NCI-H128 (cell line): ENCODE measurements around the gene CGNL1.

Experiments used
- DNase-seq: peaks from one replicate; lab custom pipeline; 2025; ENCODE audit not compliant: unreplicated experiment; lab: John Stamatoyannopoulos, UW

CGNL1 gene

DNA sequence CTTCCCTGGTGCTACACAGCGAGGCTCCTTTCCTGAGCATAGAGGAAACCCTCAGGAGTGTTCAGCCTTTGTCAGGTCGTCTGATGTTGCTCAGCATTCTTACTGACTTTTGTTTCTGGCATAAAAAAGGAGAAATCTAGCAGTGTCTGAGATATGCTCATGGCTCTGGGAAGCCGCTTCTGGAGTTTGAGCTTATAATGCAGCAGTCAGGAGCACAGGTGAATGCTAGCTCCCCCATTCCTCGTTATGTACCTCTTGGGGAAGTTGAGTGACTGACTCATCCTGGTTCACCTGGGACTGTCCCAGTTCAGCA, 166.2 kb downstream of the CGNL1 start:
- DNase-seq: no peak

DNA sequence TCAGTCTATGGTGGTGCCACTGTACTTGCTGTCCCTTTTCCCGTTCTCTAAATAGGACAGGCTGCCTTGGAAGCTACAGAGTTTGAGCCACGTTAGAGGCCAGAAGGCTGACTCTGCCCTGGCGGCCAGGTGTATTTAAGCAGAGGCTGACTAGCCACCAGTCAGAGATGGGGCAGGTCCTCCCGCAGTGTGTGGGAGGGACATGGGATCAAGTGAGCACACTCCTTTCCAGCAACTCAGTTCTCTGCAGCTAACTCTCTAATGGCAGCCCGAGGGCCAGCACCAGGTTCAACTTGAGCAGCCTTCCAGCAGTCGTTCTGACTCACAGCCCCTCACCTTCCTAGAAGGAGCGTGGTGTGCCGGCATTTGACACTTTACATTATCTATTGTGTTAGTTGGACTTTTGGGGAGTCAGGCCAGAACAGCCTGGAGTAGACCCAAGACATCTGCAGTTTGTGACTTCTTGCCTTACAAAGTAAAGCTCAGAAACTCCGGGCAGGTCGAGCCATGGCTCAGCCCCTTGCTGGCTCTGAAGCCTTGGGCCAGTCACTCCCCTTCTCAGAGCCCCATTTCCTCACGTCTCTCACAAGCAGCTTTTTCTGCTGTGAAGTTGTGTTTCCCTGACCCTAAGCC, 168.7 kb downstream of the CGNL1 start:
- DNase-seq: no peak

DNA sequence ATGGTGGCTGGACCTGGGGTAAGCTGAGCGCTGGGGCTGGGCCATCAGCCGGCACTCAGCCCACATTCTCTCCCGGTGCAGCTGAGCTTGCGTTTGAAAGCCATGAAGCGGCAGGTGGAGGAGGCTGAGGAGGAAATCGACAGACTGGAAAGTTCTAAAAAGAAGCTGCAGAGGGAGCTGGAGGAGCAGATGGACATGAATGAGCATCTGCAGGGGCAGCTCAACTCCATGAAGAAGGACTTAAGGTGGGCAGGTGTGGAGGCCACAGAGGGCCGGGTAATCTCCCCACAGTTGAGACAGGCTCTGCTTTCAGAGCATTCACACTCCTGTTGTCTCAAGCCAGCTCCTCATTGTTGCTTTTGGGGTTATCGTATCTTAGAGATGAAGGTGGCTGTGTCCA, 169.7 kb downstream of the CGNL1 start:
- DNase-seq: no peak

DNA sequence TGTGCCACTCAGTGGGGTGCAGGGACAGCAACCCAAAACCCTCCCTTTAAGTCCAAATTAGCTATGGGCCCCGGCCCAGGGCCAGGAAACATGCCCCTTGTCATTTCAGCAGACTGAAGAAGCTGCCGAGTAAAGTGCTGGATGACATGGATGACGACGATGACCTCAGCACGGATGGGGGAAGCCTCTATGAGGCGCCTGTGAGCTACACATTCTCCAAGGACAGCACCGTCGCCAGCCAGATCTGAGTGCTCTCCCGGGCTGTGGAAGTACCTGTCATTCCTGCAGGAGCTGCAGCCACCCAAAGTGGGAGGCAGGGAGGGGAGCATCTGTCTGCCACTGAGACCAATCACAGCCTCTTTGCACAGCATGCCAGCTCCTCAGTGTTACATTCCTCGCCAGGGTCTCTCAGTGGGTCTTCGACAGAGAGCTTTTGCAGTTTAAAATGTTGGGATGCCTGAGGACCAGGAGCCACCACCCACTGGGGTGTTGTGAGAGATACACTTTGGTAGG, 171.0 kb downstream of the CGNL1 start:
- DNase-seq: no peak

DNA sequence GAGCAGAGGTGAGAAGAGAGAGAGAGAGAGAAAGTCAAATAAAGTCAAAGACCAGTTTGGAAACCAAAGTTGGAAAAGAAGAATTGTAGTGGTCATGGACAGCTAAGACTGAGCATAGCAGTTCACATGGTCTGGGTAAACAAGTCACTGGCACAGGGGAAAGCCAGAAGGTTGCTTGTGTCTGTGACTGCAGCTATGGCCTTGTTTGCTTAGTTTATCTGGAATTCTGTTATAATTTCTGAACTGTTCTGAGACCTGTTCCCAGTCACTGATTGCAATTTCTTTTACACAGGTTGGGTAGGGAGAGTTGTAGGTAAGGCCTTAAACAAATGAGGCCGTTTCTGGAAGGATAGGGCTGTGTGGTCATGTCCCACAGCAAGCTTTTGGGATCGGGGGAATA, 172.0 kb downstream of the CGNL1 start:
- no peak for DNase-seq

DNA sequence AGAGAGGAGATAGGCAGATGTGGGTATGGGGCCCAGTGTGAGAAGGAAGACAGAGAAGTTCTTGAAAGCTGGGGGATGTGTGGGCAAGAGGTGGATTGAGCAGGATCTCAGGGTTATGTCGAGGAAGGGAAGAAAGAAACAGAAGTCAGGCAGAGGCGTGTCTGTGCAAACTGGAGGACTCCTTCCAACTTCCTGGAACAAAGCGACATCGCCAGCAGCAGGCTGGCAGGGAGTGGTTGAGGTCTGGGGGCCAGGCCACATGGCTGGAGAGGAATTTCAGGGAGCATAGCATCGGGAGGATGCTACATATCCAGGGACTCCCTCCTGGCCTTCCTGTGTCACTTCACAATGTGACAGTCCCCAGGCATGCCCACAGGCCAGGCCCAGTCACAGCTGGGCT, 172.5 kb downstream of the CGNL1 start:
- no peak for DNase-seq

DNA sequence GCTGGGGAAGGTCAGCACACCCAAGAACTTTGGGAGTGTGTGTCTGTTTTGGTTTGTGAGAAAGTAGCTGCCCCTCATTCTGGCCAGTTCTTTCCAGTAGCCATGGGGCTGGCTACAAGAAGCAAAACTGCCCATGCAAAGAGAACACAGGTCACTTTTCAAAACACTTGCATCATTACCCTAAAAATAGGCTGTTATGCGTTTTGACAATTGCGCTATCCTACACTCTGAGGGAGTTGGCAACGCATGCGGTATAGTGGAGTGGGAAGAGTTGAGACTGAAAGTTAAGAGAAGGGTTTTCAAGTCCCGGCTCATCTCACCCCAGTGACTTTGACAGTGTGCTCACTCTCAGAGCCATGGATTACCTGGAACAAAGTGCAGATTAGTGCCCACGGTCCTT, 173.6 kb downstream of the CGNL1 start:
- DNase-seq: no peak

DNA sequence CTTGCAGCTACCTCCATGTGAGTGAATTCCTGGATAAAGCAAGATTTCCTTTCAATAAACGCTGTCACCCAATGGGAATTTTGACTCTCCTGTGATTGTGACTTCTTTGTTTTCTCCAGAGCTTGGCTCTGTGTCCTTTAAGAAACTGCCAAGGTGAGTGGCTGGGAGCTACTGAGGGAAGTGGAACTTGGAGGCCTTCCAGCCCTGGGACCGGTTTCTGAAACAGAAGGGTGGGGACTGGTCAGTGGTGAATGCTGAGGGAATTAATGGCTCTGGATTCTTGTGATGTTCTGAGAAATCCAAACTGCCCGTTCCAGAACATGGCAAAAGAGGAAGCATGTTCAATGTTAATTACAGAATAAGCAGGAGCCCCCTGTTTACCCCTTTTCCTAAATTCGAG, 174.3 kb downstream of the CGNL1 start:
- no peak for DNase-seq

DNA sequence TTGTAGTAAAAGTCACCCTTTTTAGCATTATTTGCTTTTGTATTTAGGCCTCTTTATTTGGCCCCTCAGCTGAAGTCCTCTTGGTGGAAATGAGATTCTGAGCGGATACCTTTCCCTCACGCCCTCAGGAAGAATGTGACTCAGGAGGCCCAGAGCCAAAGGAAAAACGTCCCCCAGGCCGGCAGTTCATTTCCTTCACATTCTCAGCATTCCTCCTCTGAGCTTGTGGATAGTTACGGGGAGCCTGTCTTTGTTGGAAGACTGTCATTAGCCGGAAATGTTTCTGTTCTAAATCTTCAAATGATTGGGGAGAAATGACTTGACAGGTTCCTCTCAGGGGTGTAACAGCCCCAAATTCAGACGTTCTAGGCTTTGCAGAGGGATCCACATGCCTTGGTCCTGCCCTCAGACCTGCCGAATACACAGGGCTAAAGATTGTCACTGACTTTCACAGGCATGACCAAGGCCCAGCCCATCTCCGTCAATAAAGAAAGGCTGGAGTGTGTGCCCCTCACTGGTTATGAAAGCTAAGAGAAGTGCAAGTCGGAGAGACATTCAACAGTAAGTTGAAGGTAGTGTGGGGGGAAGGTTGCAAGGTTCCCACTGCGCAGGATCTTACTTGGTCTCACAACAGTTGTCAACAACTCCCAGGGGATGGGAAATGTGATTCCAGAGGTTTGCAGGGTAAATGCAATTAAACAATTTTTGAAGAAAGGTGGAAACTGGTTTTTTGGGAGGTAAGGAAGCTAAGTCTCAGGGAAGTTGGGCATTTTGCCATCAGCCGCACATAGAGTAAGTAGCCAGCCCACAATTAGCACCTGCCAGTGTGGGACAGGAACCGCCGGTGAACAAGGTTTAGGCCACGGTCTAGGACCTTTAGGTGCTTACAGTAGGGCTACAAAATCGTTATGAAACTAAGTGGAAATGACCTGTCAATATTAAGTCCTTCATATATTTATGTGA, 175.7 kb downstream of the CGNL1 start:
- no peak for DNase-seq

DNA sequence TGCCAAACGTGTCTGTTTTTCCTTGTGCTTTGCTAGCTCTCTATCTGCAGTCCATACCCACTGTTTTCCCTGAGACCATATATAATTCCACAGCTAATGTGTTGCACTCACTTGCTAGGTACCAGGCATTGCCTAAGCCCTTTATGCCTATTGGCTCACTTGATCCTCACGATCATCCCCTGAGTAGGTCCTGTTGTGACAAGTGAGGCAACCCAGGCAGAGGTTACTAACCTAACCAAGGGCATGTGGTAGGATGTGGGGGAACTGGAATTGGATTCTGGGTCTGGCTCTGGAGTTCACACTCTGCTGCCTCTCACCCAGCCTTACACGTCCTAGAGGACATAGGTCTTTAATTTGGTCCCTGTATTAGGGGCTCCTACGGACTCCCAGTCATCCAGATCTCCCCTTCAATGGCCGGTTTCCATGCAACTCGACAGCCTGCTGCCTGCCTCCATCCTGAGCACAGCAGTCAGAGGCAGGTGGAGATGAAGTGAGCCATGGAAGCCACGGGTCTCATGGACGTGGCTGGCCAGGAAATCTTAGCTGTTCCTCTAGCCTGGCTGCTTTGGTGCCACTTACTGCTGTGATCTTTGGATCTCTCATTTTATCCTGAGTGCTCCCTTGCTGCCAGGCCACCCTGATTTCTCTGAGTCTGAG, 176.5 kb downstream of the CGNL1 start:
- no peak for DNase-seq

DNA sequence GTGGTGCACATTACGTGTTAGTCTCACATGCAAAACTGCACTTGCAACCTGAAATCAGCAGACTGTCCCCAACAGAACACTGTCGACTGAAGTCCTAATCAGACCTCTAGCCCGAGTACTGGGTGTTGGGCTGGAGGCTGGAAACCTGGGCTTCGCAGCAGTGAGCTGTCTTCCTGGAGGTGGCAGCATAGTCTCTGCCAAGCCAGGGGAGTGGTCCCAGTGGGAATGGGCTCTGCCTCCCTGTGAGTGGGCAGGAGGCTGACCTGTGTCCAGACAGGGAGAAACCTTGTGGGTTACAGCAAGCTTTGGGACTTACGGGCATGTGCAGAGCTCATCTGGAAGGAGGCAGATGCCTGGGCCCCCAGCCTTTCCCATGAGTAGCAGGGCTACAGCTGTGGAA, 177.2 kb downstream of the CGNL1 start:
- DNase-seq: no peak

DNA sequence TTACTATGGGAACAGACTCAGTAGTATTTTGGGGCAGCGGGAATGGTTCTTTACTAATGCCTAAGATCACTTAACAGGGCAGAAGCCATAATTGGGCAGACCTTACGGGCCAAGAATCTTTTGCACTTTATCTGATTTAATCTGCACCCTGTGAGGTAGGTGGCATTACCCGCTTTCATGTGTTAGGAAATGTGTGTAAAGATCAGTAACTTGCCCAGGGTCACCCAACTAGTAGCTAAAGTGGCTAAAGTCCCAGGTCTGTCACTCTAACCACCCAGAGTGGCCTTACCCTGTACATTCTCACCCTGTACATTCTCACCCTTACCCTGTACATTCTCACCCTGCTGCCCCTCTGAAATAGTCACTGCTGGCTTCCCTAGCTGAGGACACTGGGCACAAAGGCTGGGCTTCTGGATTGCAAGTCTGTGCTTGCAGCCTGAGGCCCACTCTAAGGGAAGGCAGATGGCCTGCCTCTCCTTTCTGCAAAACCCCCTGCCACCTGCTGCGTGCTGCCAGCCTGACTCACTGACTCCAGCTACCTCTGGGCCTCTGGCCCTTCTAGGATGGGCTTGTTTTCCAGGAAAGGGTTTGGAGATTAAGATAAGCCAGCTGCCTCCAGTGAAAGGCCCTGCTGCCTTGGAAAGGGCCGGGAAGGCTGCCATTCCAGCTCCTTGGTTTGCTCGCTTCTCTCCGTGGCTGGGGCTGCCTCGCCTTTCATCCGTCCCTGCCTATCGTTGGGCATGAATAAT, 177.9 kb downstream of the CGNL1 start:
- DNase-seq: no peak

DNA sequence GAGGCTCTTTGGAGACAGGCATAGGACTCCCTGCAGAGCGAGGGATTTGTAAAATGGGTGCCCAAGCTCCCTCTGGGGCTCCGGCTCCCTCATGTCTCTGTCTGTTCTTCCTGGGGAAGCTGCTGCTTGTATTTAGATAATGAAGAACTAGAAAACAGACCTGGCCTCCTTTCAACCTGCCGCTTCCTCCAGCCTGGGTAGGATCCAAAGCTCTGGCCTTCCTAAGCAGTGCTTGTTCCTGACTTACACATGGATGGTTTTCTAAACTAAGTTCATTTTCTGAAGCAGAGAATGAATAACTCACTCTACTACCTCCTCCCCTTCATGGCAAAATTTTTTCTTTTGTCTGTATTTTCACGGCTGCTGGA, 178.5 kb downstream of the CGNL1 start:
- DNase-seq: no peak

DNA sequence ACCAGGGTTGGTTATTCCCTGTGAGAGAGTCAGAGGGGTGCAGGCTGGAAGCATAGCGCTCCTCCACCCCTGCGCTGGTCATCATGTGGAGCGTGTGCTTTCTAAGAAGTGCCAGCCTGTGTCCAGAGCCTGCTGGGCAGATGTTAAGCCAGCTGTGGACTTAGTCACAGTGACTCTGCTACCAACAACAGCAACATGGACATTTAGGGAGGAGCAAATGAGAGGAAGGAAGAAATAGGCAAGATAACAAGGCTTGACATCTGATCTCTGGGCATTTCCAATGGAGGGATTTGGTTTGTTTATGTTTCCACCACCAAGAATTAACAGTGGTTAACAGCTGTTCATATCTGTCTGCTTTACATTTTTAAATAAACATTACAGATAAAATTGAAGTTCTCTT, 179.0 kb downstream of the CGNL1 start:
- no peak for DNase-seq

DNA sequence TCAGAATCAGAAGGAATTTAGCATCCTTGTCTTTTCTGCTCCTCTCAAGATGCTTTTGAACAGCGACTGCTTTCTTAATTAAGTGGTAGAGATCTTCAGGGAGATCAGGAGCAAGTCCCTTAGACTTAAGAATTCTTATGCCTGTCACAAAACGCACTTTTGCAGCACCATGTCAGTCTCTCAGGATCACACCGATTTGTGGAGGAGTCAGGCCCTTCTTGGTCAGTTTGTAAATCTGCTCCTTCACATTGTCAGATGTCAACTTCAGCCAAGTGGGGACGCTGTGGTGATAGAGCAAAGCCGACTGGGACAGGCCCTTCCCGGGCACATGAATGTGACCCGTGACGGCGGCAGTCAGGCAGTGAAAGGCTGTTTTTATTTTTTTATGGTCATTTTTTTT, 179.7 kb downstream of the CGNL1 start:
- no peak for DNase-seq

DNA sequence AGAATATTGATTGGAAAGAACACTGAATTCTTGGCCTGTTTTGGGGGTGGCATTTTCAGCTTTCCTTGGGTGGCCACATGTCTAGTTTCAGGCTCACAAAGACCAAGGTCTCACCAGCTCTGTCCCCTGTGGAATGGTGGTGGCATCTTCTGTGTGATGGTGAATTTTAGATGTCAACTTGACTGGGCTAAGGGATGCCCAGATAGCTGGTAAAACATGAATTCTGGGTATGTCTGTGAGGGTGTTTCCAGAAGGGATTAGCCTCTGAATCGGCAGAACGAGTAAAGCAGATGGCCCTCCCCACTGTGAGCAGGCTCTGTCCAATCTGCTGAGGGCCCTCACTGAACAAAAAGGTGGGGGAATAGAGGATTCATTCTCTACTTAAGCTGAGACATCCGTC, 181.0 kb downstream of the CGNL1 start:
- DNase-seq: no peak

DNA sequence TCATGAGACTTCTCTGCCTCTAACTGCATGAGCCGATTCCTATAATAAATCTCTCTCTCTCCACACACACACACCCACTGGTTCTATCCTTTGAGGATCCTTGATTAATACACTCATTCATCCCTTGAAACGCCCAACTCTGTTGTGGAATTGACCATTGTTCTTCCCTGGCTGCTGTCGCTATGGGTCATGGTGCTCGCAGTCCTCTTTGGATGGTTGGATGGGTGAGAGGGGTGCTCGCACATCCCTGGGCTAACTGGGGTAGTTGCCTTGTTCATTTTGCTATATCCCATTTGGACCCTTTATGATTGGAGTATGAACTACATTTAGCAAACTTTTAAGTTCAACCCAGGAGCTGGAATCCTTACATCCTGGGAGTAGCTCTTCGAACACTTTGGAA, 181.5 kb downstream of the CGNL1 start:
- DNase-seq: no peak

DNA sequence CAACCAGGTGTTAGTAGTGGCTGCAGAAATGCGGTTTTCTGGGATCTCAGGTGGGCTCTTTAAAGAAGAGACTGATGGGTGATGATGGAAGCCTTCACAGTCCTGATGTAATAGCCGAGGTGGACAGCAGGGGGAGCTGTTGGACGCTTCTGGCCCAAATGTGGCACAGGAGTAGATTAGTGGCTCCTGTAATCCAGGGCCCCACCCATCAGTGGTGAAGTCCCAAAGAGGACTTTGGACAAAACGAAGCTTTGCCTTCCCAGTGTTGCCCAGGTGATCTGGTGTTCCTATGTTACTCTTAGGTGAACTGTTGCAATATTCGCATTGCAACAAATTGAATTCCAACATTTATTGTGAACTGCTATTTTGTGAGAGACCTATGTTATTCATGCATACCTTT, 183.6 kb downstream of the CGNL1 start:
- DNase-seq: no peak

DNA sequence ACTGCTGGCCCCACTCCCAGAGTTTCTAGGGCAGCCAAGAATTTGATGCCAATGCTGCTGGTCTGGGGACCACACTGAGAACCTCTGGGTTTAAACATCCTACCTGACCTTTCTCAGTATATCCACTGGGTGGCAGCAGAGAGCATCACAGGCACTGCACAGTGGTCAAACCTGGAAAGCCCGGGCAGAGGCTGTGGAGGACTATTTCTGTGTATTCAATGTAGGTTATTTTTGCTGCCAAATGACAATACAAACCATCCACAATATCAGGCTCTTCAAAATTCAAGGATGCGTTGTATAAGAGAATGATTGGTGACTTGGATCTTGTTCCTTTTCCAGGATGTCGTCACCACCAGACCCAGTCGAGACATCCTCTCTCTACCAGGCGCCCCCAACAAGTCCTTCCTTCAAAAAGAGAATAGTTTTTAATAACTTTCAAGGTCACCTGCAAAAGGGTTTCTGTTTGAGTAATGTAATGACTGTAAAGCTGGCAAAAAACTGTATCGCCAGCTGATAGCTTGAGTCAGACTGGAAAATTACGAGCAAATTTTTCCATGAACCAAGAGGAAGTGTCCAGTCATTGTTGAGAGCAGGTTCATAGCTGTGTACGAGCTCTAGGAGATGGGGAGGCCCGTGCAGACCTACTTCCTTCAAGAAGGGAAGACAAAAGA, 184.9 kb downstream of the CGNL1 start:
- DNase-seq: peak; percentile 15

DNA sequence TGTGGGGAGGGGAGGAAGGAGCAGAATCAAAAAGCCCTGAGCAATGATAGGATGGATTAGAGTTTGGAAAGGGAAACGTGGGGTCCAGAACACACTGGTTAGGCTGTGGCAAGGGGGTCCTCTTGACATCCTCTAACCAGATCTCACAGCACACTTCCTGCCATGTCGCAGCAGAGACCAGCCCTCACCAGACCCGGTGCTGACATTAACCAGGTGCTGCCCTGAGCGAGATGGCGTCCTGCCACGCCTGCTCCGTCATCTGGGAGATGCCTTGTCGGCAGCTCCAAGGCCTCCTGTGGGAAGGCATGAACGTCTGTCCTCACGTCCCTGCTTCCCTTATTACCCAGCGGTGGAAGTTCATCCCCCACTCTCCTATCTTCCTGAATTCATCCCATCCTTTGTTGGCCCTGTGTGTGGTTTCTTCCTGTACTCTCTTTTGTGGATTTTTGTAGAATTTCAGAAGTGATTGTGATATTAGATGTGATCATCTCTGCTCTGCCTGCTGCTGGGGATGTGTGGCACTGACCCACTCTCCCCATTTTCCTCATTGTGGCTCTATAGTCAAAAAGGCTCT, 186.0 kb downstream of the CGNL1 start:
- no peak for DNase-seq
